ENCODE data around the gene ABTB2. TPM values are rescaled to one million over a fixed set of nuclear protein-coding genes. Genes with fewer than 3 reads are reported as not detected.

The ABTB2 gene
- total and polyA plus RNA-seq, 7 donors = 1.3 to 12.9 (median 2.5) TPM

DNA sequence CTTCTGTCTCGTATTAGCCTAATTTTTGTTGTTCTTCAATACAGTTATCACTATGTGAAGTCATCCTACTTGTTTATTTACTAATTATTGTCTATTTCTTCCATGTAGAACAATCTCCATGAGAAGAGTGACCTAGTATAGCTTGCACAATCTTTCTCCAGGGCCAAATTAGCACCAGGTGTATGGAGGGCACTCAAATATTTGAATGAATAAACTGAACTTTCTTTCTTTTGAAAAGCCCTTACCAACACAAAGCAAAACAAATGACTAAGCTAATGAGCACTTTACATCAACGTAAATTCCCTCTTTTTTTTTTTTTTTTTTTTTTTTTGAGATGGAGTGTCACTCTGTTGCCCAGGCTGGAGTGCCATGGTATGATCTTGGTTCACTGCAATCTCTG is 34.2 kb downstream of the ABTB2 start:
- TF ChIP-seq POLR2AphosphoS5 (IDR thresholded peaks at IDR 0.05) (no peak), EP300 (IDR thresholded peaks at IDR 0.05) (no peak), POLR2A (IDR thresholded peaks at IDR 0.05) (no peak)
- TF ChIP-seq, protein P1, sequence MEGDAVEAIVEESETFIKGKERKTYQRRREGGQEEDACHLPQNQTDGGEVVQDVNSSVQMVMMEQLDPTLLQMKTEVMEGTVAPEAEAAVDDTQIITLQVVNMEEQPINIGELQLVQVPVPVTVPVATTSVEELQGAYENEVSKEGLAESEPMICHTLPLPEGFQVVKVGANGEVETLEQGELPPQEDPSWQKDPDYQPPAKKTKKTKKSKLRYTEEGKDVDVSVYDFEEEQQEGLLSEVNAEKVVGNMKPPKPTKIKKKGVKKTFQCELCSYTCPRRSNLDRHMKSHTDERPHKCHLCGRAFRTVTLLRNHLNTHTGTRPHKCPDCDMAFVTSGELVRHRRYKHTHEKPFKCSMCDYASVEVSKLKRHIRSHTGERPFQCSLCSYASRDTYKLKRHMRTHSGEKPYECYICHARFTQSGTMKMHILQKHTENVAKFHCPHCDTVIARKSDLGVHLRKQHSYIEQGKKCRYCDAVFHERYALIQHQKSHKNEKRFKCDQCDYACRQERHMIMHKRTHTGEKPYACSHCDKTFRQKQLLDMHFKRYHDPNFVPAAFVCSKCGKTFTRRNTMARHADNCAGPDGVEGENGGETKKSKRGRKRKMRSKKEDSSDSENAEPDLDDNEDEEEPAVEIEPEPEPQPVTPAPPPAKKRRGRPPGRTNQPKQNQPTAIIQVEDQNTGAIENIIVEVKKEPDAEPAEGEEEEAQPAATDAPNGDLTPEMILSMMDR (IDR thresholded peaks at IDR 0.05) = no peak
- no peaks in the 10 kb centered on the region for H3K9me3 ChIP-seq
- no peaks in the 10 kb centered on the region for H3K27me3 ChIP-seq
- intact Hi-C loops (cut with DNase I) = no loop called here
- no peak overlapping the region for H3K4me3 ChIP-seq
- peaks cover 0 to 29% (median 27%) of the 10 kb centered on the region in 4 donors for H3K4me1 ChIP-seq
- peak overlapping the region in 1 of 4 donors; percentile 17 for H3K27ac ChIP-seq
- no peak for DNase-seq
- 70 to 74% methylated on average over 2 of the region's 2 CpGs for WGBS, 2 donors
- no peaks in the 10 kb centered on the region for H3K36me3 ChIP-seq

DNA sequence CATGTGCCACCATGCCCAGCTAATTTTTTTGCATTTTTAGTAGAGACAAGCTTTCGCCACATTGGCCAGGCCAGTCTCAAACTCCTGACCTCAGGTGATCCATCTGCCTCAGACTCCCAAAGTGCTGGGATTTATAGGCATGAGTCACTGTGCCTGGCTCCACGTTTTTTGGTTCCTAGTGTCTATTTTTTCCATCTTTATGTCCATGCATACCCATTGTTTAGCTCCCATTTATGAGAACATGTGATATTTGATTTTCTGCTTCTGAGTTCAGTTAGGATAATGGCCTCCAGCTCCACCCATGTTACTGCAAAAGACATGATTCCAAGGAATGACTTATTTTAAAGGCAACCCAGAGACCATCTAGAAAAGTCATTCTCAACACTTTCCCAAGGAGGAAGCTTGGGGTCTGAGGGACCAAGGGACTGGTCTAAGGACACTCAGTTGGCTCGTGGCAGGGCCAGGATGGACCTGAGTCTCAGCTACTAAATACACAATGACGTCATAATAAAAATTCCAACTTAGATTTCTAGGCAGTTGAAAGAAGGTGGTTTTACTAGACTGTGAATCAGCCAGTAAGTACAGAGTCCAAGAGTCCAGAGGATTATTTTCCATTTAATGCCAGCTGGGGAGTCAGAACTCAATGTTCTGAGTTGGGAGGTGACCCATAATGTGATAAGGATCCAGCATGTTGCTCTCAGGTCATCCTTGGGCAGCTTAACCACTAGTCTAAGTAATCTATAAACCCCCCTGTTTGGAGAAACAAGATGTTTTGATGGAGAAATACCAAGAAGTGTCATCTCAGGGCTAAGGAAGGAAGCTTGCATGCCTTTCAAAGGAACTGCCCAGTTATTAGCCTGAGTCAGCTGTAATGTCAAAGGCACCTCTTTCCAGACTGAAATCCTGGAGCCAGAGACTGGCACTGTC is 39.4 kb downstream of the ABTB2 start:
- intact Hi-C loops (cut with DNase I) = no loop called here

DNA sequence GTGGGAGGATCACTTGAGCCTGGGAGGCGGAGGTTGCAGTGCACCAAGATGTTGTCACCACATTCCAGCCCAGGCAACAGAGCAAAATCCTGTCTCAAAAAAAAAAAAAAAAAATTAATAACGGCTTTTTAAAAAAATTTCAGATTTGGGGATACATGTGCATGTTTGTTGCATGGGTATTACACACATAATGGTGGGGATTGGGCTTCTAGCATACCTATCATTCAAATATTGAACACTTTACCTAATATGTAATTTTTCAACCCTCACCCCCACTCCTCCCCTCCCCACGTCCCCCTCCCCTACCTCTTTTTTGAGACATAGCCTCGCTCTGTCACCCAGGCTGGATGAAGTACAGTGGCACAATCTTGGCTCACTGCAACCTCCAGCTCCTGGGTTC is 40.1 kb downstream of the ABTB2 start:
- H3K4me1 ChIP-seq = peaks cover 0 to 15% (median 13%) of the 10 kb centered on the region in 4 donors
- WGBS, 2 donors = 77 to 92% methylated on average over 4 of the region's 4 CpGs
- H3K27ac ChIP-seq = no peak overlapping the region
- no peaks in the 10 kb centered on the region for H3K27me3 ChIP-seq
- no peaks in the 10 kb centered on the region for H3K9me3 ChIP-seq
- no peak overlapping the region for H3K4me3 ChIP-seq
- H3K36me3 ChIP-seq = no peaks in the 10 kb centered on the region
- DNase-seq = no peak
- intact Hi-C loops (cut with DNase I) = no loop called here
- TF ChIP-seq EP300 (IDR thresholded peaks at IDR 0.05) (no peak), POLR2AphosphoS5 (IDR thresholded peaks at IDR 0.05) (no peak), POLR2A (IDR thresholded peaks at IDR 0.05) (no peak)
- TF ChIP-seq, protein P1 (IDR thresholded peaks at IDR 0.05) = no peak

More for the DNA sequence above, 39.4 kb downstream of the ABTB2 start:
- Histone ChIP-seq H3K4me1 (peaks cover 0 to 15% (median 12%) of the 10 kb centered on the region in 4 donors), H3K4me3 (no peak overlapping the region), H3K27ac (peak overlapping the region in 1 of 4 donors; percentile 11), H3K9me3 (no peaks in the 10 kb centered on the region), H3K27me3 (no peaks in the 10 kb centered on the region), H3K36me3 (no peaks in the 10 kb centered on the region)
- no peak for DNase-seq
- no peak for TF ChIP-seq POLR2AphosphoS5 (IDR thresholded peaks at IDR 0.05)
- TF ChIP-seq, protein P1 (IDR thresholded peaks at IDR 0.05) = no peak
- TF ChIP-seq EP300 (IDR thresholded peaks at IDR 0.05) = no peak
- no peak for TF ChIP-seq POLR2A (IDR thresholded peaks at IDR 0.05)
- 35 to 70% methylated on average over 4 of the region's 4 CpGs for WGBS, 2 donors

DNA sequence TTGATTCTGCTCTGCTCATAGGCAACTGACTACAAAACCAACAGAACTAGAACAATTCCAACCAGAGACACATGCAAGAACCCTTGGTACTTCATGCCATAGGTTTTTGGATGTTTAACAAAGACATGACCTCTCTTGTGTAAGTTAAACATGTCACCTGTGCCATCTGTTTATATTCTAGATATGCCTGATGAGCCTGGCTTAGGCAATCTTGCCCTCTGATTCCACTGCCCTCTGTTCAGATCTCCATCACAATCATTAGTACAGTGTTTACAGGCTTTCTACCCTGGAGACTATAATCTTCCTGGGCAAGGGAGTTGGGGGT is 40.8 kb downstream of the ABTB2 start:
- peaks cover 0 to 19% (median 13%) of the 10 kb centered on the region in 4 donors for H3K4me1 ChIP-seq
- H3K4me3 ChIP-seq = no peak overlapping the region
- no peaks in the 10 kb centered on the region for H3K27me3 ChIP-seq
- intact Hi-C loops (cut with DNase I) = no loop called here
- H3K36me3 ChIP-seq = no peaks in the 10 kb centered on the region
- no peak for DNase-seq
- TF ChIP-seq POLR2AphosphoS5 (IDR thresholded peaks at IDR 0.05) = no peak
- no peak for TF ChIP-seq EP300 (IDR thresholded peaks at IDR 0.05)
- TF ChIP-seq POLR2A (IDR thresholded peaks at IDR 0.05) = no peak
- TF ChIP-seq, protein P1 (IDR thresholded peaks at IDR 0.05) = no peak
- H3K27ac ChIP-seq = no peak overlapping the region
- H3K9me3 ChIP-seq = no peaks in the 10 kb centered on the region
